Measurements from ENCODE around the gene EFCAB7. TPM values are rescaled to one million over a fixed set of nuclear protein-coding genes. Genes with fewer than 3 reads are reported as not detected.

The EFCAB7 gene
- total RNA-seq, 1 experiment from 2014 or later, result 3.0 TPM

DNA sequence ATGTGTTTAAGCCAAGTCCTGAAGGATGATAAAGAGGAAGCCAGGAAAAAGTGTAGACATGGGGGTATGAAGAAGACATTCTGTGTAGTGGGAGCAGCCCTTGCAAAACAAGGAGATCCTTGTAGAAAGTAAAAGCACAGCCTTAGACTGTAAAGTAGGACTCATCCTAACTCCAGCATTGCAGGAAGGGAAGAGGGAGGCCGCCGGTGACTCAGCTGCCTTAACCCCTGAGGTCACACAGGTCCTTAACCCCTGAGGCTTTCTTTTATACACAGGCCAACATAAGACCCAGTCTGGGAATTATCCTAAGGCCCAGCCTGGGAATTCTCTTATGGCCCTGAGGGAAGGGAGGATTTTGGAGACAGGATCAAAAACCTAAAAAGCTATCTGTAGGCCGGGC is 87.9 kb downstream of the EFCAB7 start:
- TF ChIP-seq CTCF (conservative IDR thresholded peaks at IDR 0.05), result no peak
- Mint-ChIP-seq H3K36me3 (ENCODE audit: insufficient read depth in 1 of 3, low read depth in 3 of 3) (no peaks in the 10 kb centered on the region), H3K27ac (no peak overlapping the region), H3K4me3 (no peak overlapping the region; a peak in 1 of 5 replicates), H3K9me3 (no peaks in the 10 kb centered on the region), H3K4me1 (peaks cover 21 to 25% of the 10 kb centered on the region in 2 experiments), H3K27me3 (ENCODE audit: low read depth) (peaks cover 3% of the 10 kb centered on the region; the same call in 1 of the 2 replicates)
- Histone ChIP-seq H3K4ac (ENCODE audit: low read depth, low read length) (no peak overlapping the region), H3T11ph (ENCODE audit: low read length) (no peak overlapping the region), H3K56ac (ENCODE audit: insufficient read length, low read depth, low read length) (no peak overlapping the region), H2AFZ (ENCODE audit: low read length) (no peak overlapping the region), H3K18ac (ENCODE audit: insufficient read length, low read depth, low read length) (no peak overlapping the region), H2BK120ac (ENCODE audit: low read depth, low read length, poor library complexity, severe bottlenecking) (no peak overlapping the region), H4K91ac (ENCODE audit: insufficient read length, low read depth, low read length) (no peak overlapping the region), H2BK15ac (ENCODE audit: low read depth, low read length) (no peak overlapping the region), H3K23ac (ENCODE audit: insufficient read length, low read depth, low read length) (no peak overlapping the region), H3K14ac (ENCODE audit: insufficient read depth, low read length) (no peak overlapping the region), H4K5ac (ENCODE audit: insufficient read length, low read depth, low read length) (no peak overlapping the region), H3K79me1 (ENCODE audit: insufficient read depth, low read depth, low read length, poor library complexity, severe bottlenecking) (no peaks in the 10 kb centered on the region), H3K4me1 (ENCODE audit: insufficient read depth, low read length) (peaks cover 6% of the 10 kb centered on the region), H3K23me2 (ENCODE audit: insufficient read length, low read depth, low read length, poor library complexity, severe bottlenecking) (no peaks in the 10 kb centered on the region), H4K8ac (replicated peaks; ENCODE audit: insufficient read length, low read depth, low read length) (no peak overlapping the region), H3K27ac (ENCODE audit: insufficient read length, low read depth, low read length) (no peak overlapping the region), H3K4me2 (ENCODE audit: insufficient read depth, insufficient read length, low read length) (no peak overlapping the region), H2BK12ac (ENCODE audit: insufficient read length, low read depth, low read length) (no peak overlapping the region), H2BK5ac (ENCODE audit: insufficient read length, low read length) (no peak overlapping the region), H3K27me3 (ENCODE audit: insufficient read depth, low read length) (no peaks in the 10 kb centered on the region; the same call in 1 of the 2 replicates), H2AK5ac (ENCODE audit: insufficient read length, low read length) (no peak overlapping the region), H2BK20ac (ENCODE audit: low read depth, low read length, poor library complexity, severe bottlenecking) (no peak overlapping the region), H4K20me1 (ENCODE audit: control insufficient read depth, insufficient read depth, insufficient read length) (no peaks in the 10 kb centered on the region), H3K9me3 (ENCODE audit: control insufficient read depth, low read depth, low read length) (no peaks in the 10 kb centered on the region), H3K79me2 (ENCODE audit: insufficient read depth, low read length) (no peaks in the 10 kb centered on the region), H3K9ac (ENCODE audit: extremely low read depth, insufficient read length, low read length) (no peak overlapping the region)
- no peak for DNase-seq
- WGBS (ENCODE audit: extremely low coverage, insufficient read length, low lambda C conversion rate), result no CpG with 5 or more reads among the region's 3 CpGs
